Esophagus squamous epithelium (tissue), 5 donors: ENCODE data around the gene TNFRSF4. TPM values are rescaled to one million over a fixed set of nuclear protein-coding genes. Genes with fewer than 3 reads are reported as not detected.

Experiments used
- DNase-seq: peaks from one replicate; lab custom pipeline; 2025; lab: John Stamatoyannopoulos, UW
- H3K27ac ChIP-seq, 4 donors: fragments of 200-600 bp; sonication (generic); one replicate each; pipeline ENCODE4 v1.5.1; 2016 to 2019; ENCODE audit warnings: mild to moderate bottlenecking in 1 of 4
- H3K27me3 ChIP-seq, 4 donors: fragments of 200-600 bp; sonication (generic); 1 replicate in 3 of 4; 2 replicates in 1 of 4; pipeline versions ENCODE4 v1.5.1 to v1.6.0; 2017 to 2021; ENCODE audit warnings: antibody characterized with exemption in 1 of 4
- H3K36me3 ChIP-seq, 3 donors: fragments of 200-600 bp; sonication (generic); one replicate each; pipeline ENCODE4 v1.5.1; 2016 to 2019
- H3K4me1 ChIP-seq, 3 donors: fragments of 200-600 bp; sonication (generic); one replicate each; pipeline ENCODE4 v1.5.1; 2017 to 2019
- H3K4me3 ChIP-seq, 4 donors: fragments of 200-600 bp; sonication (generic); 1 replicate in 3 of 4; 2 replicates in 1 of 4; pipeline ENCODE4 v1.5.1; 2016 to 2019; ENCODE audit warnings: mild to moderate bottlenecking in 2 of 4, moderate library complexity in 1 of 4
- H3K9me3 ChIP-seq, 3 donors: fragments of 200-600 bp; sonication (generic); one replicate each; pipeline ENCODE4 v1.5.1; 2016 to 2019
- POLR2A ChIP-seq, 4 donors: fragments of 450-650 bp; IDR thresholded peaks; one replicate each; pipeline ENCODE4 v1.6.1; 2017; ENCODE audit warnings: antibody characterized with exemption in 4 of 4, mild to moderate bottlenecking in 4 of 4, moderate library complexity in 3 of 4
- WGBS, 2 donors: methylation state at CpG; one replicate each; pipeline ENCODE4 v1.1.5; 2018; 5-methylcytosine and 5-hydroxymethylcytosine counted together
- intact Hi-C: fragments of 100-400 bp; cut with DNase I; formaldehyde crosslinking; loops from one replicate; pipeline ENCODE4 v1.15.0; 2022
- total RNA-seq, 4 donors: library from RNA; depleted of rRNA; stranded (reverse); fragments of >200 nt; gene quantifications; one replicate each; pipeline ENCODE4 v1.1.0, GENCODE V29; 2016
- TF ChIP-seq, protein P1 (sequence below), 6 experiments: fragments of 450-650 bp in 4 of 6; fragments of 200-600 bp in 2 of 6; sonication (generic) in 2 of 6; IDR thresholded peaks; one replicate each; pipeline ENCODE4 v1.5.1; 2016 to 2019; ENCODE audit warnings: antibody characterized with exemption in 6 of 6, mild to moderate bottlenecking in 4 of 6, moderate library complexity in 4 of 6
- donor health status: DM: yes; HTN: yes; CAD: no.

Gene TNFRSF4
- total RNA-seq, 4 donors from 2014 or later = 0.40 to 1.3 (median 0.57) TPM; not detected in 1

DNA sequence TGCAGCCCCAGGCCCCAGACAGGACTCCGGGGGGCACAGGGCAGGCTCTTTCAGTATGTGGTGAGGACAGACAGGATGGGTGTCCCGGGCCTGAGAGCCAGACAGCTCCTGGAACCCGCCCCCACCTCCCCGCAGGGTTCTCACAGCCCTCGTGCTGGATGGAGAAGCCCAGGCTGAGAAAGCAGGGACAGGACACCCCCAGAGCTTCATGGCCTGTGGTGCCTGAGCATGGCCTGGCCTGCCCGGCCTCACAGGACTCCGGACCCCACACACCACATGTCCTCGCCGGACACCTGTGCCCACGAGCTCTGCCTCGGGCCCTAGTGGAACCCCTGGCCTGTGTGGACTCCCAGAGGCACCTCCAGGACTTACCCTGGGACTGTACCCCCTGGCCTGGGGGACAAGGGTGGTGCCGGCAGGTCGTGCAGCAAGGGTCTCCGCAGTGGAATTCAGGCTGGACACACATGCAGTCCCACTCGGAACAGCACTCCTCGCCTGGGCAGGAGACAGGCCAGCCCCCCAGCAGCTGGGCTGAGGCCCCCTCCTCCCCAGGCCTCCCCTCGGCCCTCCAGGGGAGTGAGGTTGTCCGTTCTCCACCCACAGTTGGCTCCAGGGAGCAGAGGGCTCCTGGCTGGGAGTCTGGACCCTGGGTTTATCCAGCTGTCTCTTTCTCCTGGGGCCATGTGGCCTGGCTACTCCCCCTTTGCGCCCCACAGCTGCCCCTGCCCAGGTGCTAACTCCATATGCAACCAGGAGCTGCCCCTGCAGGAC is 8.8 kb downstream of the TNFRSF4 start:
- H3K27me3 ChIP-seq = peaks cover 0 to 88% (median 2%) of the 10 kb centered on the region in 4 donors
- intact Hi-C loops = no loop called here
- WGBS, 2 donors = 87% methylated on average over 6 of the region's 19 CpGs; no CpG with 5 or more reads in 1 of the 2 donors
- no peak for DNase-seq
- no peak for TF ChIP-seq POLR2A (IDR thresholded peaks at IDR 0.05)
- H3K4me1 ChIP-seq = peaks cover 34 to 71% (median 38%) of the 10 kb centered on the region in 3 donors
- no peaks in the 10 kb centered on the region for H3K9me3 ChIP-seq
- H3K36me3 ChIP-seq = no peaks in the 10 kb centered on the region
- peak overlapping the region in 1 of 4 donors; percentile 1 for H3K27ac ChIP-seq
- H3K4me3 ChIP-seq = peak overlapping the region in 2 of 4 donors; percentile 39 to 61

DNA sequence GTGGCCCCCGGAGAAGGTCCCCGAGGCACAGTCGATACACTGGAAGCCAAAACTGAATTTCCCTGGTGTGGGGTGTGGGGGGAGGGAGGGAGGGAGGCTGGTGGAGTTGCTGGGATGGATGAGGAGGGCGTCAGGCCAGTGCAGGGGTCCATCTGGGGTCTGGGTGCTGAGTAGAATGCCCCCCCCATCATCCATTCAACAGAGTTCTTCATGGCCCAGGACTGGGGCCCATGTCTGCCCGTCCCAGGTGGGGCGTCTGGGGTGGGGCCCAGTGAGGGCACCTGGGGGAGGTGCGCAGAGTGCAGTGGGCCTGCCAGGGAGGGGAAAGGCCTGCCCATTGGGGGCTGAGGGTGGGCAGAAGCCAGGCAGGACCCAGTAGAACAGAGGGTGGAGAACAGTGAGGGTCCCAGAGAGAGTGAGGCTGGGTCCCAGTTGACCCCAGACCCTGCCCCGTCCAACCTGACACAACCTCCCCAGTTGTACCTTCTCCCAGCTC is 9.5 kb downstream of the TNFRSF4 start:
- 80% methylated on average over 1 of the region's 8 CpGs; no CpG with 5 or more reads in 1 of the 2 donors for WGBS, 2 donors
- intact Hi-C loops = no loop called here
- peaks cover 0 to 84% (median 2%) of the 10 kb centered on the region in 4 donors for H3K27me3 ChIP-seq
- TF ChIP-seq POLR2A (IDR thresholded peaks at IDR 0.05) = no peak
- TF ChIP-seq, protein P1, sequence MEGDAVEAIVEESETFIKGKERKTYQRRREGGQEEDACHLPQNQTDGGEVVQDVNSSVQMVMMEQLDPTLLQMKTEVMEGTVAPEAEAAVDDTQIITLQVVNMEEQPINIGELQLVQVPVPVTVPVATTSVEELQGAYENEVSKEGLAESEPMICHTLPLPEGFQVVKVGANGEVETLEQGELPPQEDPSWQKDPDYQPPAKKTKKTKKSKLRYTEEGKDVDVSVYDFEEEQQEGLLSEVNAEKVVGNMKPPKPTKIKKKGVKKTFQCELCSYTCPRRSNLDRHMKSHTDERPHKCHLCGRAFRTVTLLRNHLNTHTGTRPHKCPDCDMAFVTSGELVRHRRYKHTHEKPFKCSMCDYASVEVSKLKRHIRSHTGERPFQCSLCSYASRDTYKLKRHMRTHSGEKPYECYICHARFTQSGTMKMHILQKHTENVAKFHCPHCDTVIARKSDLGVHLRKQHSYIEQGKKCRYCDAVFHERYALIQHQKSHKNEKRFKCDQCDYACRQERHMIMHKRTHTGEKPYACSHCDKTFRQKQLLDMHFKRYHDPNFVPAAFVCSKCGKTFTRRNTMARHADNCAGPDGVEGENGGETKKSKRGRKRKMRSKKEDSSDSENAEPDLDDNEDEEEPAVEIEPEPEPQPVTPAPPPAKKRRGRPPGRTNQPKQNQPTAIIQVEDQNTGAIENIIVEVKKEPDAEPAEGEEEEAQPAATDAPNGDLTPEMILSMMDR (IDR thresholded peaks at IDR 0.05) = no peak
- no peaks in the 10 kb centered on the region for H3K9me3 ChIP-seq
- H3K36me3 ChIP-seq = no peaks in the 10 kb centered on the region
- H3K4me1 ChIP-seq = peaks cover 34 to 71% (median 38%) of the 10 kb centered on the region in 3 donors
- H3K4me3 ChIP-seq = no peak overlapping the region
- DNase-seq = no peak
- H3K27ac ChIP-seq = no peak overlapping the region

DNA sequence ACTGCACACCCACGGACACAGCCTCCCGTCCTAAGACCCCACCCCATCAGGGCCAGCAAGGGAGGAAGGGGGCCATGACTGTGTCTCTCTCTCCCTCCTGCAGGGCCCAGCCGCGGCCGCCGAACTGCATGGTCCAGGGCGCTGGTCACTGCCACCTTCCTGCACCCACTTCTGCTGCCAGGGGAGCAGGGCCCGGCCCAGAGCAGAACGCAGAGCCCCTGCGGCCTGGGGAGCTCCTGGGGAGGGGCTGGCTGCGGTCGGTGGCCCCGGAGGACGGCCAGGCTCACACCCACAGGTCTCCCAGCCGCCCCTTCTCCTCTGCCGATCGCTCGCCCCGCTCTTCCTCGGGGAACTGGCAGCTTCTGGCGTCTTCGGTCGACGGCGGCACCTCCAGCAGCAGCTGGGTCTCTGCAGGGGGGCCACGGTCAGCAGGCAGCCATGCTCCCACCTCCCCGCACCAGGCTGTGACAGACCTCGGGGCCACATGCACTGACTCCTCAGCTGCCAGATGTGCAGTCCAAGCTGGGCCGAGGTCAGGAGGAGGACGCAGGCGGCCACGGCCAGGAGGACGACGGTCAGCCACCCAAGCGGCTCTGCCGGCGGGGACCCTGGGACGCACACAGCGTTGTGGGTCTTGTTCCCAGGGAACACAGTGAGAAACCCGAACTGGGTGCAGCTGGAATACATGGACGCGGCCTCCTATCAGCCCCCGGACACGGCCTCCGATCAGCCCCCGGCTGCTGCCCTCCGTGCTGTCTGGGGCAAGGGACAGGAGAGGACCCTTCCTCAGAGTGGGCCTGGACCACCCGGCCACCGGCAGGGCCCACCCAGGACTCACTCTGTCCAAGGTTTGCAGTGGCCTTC is 10.2 kb downstream of the TNFRSF4 start:
- WGBS, 2 donors = no CpG with 5 or more reads among the region's 49 CpGs
- intact Hi-C loops = no loop called here
- H3K9me3 ChIP-seq = no peaks in the 10 kb centered on the region
- H3K27ac ChIP-seq = no peak overlapping the region
- H3K36me3 ChIP-seq = no peaks in the 10 kb centered on the region
- H3K4me1 ChIP-seq = peaks cover 34 to 67% (median 38%) of the 10 kb centered on the region in 3 donors
- TF ChIP-seq, protein P1 (IDR thresholded peaks at IDR 0.05) = no peak
- TF ChIP-seq POLR2A (IDR thresholded peaks at IDR 0.05) = no peak
- DNase-seq = no peak
- peaks cover 0 to 81% (median 2%) of the 10 kb centered on the region in 4 donors for H3K27me3 ChIP-seq
- H3K4me3 ChIP-seq = no peak overlapping the region

DNA sequence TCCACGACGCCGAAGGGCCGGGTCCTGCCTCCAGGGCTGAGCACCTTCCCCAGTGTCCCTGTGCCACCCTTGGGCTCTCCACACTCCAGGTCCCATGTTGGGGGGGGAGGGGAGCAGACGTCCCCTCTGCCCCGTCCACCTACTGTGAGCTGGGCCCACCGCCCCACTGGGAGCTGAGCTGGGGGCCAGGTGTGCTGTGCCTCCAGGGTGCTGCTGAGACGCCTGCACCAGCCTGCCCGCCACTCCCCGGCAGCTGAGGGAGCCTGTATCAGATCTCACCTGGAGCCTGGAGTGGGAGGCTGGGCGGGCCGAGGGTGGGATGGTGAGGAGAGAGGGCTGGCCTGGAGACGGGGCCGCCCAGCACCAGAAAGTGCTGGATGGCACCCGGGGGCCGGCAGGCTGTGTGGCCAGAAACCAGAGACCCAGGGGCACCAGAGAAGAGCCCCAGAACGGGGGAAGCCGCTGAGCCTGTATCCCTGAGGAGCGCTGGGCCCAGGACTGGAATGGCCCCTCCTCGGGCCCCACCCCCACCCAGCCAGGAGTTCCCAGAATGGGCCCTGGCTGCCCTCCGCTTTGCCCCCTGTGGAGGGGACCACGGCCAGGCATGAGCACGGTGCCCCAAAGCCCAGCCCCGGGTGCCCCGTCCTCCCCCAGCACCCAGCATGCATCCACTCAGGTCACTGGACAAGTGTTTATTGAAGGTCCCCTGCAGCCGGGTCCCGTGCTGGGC is 11.0 kb downstream of the TNFRSF4 start:
- TF ChIP-seq, protein P1 (IDR thresholded peaks at IDR 0.05) = no peak
- TF ChIP-seq POLR2A (IDR thresholded peaks at IDR 0.05) = peak in 1 of 4 donors; percentile 11
- intact Hi-C loops = no loop called here
- no peak for DNase-seq
- Histone ChIP-seq H3K4me3 (peak overlapping the region in 1 of 4 donors; percentile 31), H3K4me1 (peaks cover 28 to 59% (median 30%) of the 10 kb centered on the region in 3 donors), H3K9me3 (no peaks in the 10 kb centered on the region), H3K27ac (no peak overlapping the region), H3K27me3 (peaks cover 0 to 73% (median 2%) of the 10 kb centered on the region in 4 donors), H3K36me3 (no peaks in the 10 kb centered on the region)
- 35 to 48% methylated on average over 4 to 8 of the region's 27 CpGs for WGBS, 2 donors
